Fibroblast of lung (primary cell): ENCODE results near the gene MANBA.

Experiments used
- EZH2 ChIP-seq: IDR thresholded peaks from 2 replicates; pipeline ENCODE4 v1.5.1; 2012; ENCODE audit warnings: low read length, control low read depth, mild to moderate bottlenecking; ENCODE audit errors: missing control alignments
- TF ChIP-seq, protein P1 (sequence below), 2 donors: IDR thresholded peaks in 1 of 2; conservative IDR thresholded peaks in 1 of 2; 1 replicate in 1 of 2; 2 replicates in 1 of 2; pipeline ENCODE4 v1.5.1; 2011 to 2012; ENCODE audit warnings: low read length in 2 of 2, control low read depth in 1 of 2, inconsistent platforms in 1 of 2, low read depth in 1 of 2, mild to moderate bottlenecking in 1 of 2

DNA sequence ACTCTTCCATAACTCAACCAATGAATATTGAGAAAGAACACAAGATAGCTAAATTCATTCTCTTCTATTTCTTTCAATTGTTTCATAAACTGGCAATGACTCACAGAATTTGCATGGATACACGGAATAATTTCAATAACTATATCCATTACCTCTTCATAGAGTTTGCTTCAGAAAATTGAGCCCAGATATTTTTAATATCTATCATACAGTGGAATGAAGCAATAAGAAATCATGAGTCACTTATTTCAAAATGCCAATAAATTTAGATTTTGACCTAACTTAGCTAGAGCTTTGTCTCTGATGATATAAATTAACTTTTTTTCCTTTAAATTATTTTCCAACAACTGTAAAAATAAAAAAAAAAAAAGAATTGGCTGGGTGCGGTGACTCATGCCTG lies 22.2 kb upstream of the MANBA start:
- TF ChIP-seq EZH2: no peak
- TF ChIP-seq, protein P1, sequence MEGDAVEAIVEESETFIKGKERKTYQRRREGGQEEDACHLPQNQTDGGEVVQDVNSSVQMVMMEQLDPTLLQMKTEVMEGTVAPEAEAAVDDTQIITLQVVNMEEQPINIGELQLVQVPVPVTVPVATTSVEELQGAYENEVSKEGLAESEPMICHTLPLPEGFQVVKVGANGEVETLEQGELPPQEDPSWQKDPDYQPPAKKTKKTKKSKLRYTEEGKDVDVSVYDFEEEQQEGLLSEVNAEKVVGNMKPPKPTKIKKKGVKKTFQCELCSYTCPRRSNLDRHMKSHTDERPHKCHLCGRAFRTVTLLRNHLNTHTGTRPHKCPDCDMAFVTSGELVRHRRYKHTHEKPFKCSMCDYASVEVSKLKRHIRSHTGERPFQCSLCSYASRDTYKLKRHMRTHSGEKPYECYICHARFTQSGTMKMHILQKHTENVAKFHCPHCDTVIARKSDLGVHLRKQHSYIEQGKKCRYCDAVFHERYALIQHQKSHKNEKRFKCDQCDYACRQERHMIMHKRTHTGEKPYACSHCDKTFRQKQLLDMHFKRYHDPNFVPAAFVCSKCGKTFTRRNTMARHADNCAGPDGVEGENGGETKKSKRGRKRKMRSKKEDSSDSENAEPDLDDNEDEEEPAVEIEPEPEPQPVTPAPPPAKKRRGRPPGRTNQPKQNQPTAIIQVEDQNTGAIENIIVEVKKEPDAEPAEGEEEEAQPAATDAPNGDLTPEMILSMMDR (conservative IDR thresholded peaks at IDR 0.05 in 1 of 2, IDR thresholded peaks at IDR 0.05 in 1 of 2; ENCODE audit: low read depth in 1 of 2, low read length in 2 of 2): no peak
